NCI-H446 (cell line): ENCODE measurements around the gene KIF5C.

Experiments used
- DNase-seq, 2 experiments: peaks; one replicate each; lab custom pipeline; 2025; lab: John Stamatoyannopoulos, UW

Gene KIF5C

GRCh38 chr2:149041482-149041881 is 166.5 kb downstream of the KIF5C start:
- DNase-seq, result no peak

GRCh38 chr2:149042881-149043280 is 167.9 kb downstream of the KIF5C start:
- no peak for DNase-seq

- no peak for DNase-seq
Observed at GRCh38 chr2:149044500-149044899, 169.5 kb downstream of the KIF5C start.

GRCh38 chr2:149047118-149047517 is 172.1 kb downstream of the KIF5C start:
- no peak for DNase-seq

GRCh38 chr2:149049142-149049541 is 174.1 kb downstream of the KIF5C start:
- no peak for DNase-seq

GRCh38 chr2:149050188-149050587 is 175.2 kb downstream of the KIF5C start:
- DNase-seq, result no peak

GRCh38 chr2:149055751-149056150 is 180.7 kb downstream of the KIF5C start:
- DNase-seq, result no peak

- DNase-seq, result no peak
Observed at GRCh38 chr2:149056541-149057255, 181.7 kb downstream of the KIF5C start.

GRCh38 chr2:149057401-149057800 is 182.4 kb downstream of the KIF5C start:
- DNase-seq, result no peak

GRCh38 chr2:149058936-149059335 is 183.9 kb downstream of the KIF5C start:
- DNase-seq, result no peak

- no peak for DNase-seq
Observed at GRCh38 chr2:149059822-149060221, 184.8 kb downstream of the KIF5C start.

DNA sequence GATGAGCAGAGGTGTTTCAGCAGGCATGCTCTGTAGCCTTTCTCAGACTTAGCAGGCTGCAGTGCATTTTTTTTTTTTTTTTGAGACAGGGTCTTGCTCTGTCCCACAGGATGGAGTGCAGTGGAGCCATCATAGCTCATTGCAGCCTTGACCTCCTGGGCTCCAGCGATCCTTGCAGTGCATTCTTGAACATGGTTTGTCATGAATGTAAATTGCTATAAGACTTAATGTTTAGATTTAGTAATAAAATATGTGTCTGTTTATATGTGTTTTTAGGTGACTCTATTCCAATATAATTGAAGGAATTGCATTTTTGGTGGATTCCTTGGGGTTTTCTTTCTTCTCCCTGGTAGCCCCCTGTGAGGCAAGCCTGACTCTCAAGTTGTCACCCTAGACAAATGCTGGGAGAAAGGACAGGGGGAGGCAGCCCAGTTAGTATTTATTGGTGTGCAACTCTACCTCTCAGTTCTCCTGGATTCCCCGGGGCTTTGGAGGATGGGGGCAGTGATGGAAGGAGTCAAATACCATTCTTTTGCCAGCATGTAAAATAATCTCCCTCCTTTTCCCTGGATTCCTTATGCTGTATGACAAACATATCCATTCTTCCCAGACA is 186.2 kb downstream of the KIF5C start:
- no peak for DNase-seq

GRCh38 chr2:149062531-149062930 is 187.5 kb downstream of the KIF5C start:
- no peak for DNase-seq

GRCh38 chr2:149063177-149063576 is 188.2 kb downstream of the KIF5C start:
- no peak for DNase-seq

- DNase-seq, result no peak
Observed at GRCh38 chr2:149064365-149064841, 189.4 kb downstream of the KIF5C start.

GRCh38 chr2:149064856-149065630 is 190.0 kb downstream of the KIF5C start:
- no peak for DNase-seq

DNA sequence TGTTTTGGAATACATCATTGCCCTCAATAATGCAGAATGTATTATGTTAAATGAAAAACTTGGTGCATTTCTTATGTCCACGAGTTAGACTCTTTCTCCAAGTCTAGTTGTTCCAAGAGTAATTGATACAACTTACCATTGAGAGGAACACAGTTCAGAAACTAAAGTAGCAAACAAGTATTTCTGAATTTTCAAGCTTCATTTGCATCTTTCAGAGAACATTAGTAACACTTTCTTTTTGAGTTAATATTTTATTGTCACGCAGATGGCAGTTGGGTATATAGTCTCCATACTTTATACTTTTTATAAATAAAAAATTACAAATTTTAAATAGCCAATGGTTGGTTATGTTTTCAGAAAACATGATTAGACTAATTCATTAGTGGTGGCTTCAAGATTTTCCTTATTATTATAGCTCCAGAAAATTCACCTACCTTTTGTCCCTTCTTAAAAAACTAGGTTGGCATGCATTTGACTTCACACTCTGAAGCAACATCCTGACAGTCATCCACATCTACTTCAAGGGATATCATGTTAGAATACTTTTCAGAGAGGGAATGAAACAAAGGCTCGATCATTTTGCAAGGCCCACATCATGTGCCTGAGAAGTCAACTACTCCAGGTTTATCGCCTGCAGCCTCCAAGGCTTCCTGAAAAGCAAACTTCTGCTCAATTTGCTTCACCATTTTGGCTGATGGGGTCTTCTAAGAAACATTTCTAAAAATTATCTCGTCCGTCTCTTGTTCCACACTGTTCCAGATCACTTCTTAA is 193.4 kb downstream of the KIF5C start:
- DNase-seq, result no peak

DNA sequence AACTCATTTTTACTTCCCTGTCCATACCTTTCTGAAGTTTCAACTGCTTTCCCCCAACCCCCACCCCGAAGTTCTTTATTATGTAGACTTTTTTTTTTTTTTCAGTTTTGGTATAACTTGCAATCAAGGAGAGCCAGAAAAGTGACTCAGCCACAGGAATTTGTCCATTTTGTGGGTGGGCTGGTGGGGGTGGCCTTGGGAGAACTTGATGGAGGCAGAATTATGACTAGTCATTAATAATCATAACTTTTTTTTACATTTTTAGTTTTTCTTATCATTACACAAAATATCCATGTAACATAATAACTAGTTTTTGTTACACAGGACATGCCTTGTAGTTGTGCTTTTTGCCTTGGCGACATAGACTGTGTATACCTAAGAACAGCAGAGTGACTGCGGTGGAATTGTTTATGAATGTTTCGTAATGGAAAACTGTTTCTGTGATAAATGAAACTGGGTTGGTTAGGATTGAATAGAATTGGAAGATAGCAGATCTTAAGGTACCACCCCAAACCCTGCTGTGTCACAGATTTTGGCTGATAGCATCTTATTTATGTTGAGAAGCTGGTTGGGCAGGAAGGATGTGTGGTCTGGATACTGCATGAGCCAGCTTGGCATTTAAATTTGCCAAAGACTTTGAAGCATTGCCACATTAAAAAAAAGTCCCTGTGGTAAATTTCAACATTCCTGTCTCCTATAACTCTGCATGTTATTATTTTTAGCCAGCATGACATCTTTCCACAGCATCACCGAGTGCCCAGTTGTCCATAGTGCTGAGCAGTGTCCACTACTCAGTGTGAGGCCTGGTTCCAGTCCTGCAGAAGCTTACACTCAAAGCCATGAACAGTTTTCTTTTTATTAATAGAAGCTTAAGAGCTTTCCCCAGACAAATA is 194.2 kb downstream of the KIF5C start:
- no peak for DNase-seq

GRCh38 chr2:149070681-149071320 is 195.8 kb downstream of the KIF5C start:
- DNase-seq, result no peak

DNA sequence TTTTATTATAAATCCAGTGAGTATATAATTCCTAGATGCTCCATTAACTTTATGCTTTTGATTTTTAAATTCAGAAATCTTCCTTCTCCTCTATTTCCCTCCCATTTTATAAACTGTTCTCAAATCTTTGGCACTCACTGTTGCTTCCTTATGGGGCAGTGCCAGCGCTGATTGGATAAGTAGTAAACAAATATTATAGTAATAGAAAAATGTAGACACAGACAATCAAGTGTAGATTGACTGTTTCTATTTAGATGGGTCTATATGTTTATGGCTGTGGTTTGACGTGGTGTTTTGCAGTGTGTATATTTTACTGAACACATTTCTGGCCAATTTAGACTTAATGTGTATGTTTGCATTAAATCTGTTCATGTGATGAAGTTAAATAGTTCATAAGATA is 200.1 kb downstream of the KIF5C start:
- DNase-seq, result no peak

- DNase-seq, result no peak
Observed at GRCh38 chr2:149075853-149076252, 200.8 kb downstream of the KIF5C start.
